ENCODE results near the gene SLC44A2.

GRCh38 chr19:10593820-10594637 is 31.3 kb upstream of the SLC44A2 start:
- TF ChIP-seq POLR2AphosphoS5 (IDR thresholded peaks at IDR 0.05; ENCODE audit: low read depth, low read length) (no peak), POLR2A (IDR thresholded peaks at IDR 0.05; ENCODE audit: low read depth, low read length) (no peak), TAF1 (IDR thresholded peaks at IDR 0.05; ENCODE audit: borderline replicate concordance, low read depth, low read length) (no peak)
